GM10248 (cell line): Measurements from ENCODE around the gene COQ7.

ENCODE experiments used
- CTCF ChIA-PET: fragments of 300-600 bp; sonication (Branson Sonifier 250); formaldehyde crosslinking; extraction: SDS; loops from one replicate; lab custom pipeline; 2021; ENCODE audit warnings: antibody characterized with exemption; lab: Yijun Ruan, JAX
- POLR2A ChIA-PET: fragments of 350-650 bp; sonication (Branson Sonifier 250); formaldehyde crosslinking; extraction: SDS; loops from one replicate; lab custom pipeline; 2020; ENCODE audit warnings: antibody characterized with exemption; lab: Yijun Ruan, JAX
- DNase-seq: peaks from one replicate; pipeline ENCODE4 v3.0.0; 2012; ENCODE audit errors: extremely low spot score
- CTCF ChIP-seq: IDR thresholded peaks from 2 replicates; pipeline ENCODE4 v1.5.1; 2012; ENCODE audit warnings: mild to moderate bottlenecking, low read depth; ENCODE audit errors: extremely low read depth, missing control alignments, control extremely low read depth

COQ7 gene

GRCh38 chr16:19095654-19096053, 28.2 kb downstream of the COQ7 start:
- peak; percentile 59 for DNase-seq
- ChIA-PET POLR2A (no interaction called here), CTCF (interaction anchor here (0.8 to 2.4 kb wide), 8 partner anchors 10 to 407 kb away, joined by 3 to 19 read pairs (median 4); no protein-coding TSS in a partner anchor)
- TF ChIP-seq CTCF = no peak

- no peak for TF ChIP-seq CTCF
- DNase-seq = no peak
- ChIA-PET POLR2A (no interaction called here), CTCF (interaction anchor here (1.2 to 1.6 kb wide), 3 partner anchors 18 to 82 kb away, joined by 3 read pairs; no protein-coding TSS in a partner anchor)
These were observed 30.8 kb downstream of the COQ7 start for GRCh38 chr16:19098173-19098572.

GRCh38 chr16:19102187-19102872, 34.9 kb downstream of the COQ7 start:
- CTCF ChIA-PET = interaction anchor here (0.9 to 1.7 kb wide), 2 partner anchors 14 to 16 kb away, joined by 3 to 4 read pairs; no protein-coding TSS in a partner anchor
- TF ChIP-seq CTCF = no peak
- DNase-seq = no peak
- POLR2A ChIA-PET = interaction anchor here (0.7 to 0.8 kb wide), 2 partner anchors 35 to 297 kb away, joined by 3 to 6 read pairs; no protein-coding TSS in a partner anchor

GRCh38 chr16:19104607-19105006, 37.2 kb downstream of the COQ7 start:
- CTCF ChIA-PET = interaction anchor here (1.1 to 2.7 kb wide), 4 partner anchors 13 to 398 kb away, joined by 3 to 14 read pairs (median 7); no protein-coding TSS in a partner anchor
- TF ChIP-seq CTCF = no peak
- no peak for DNase-seq
- POLR2A ChIA-PET = no interaction called here

GRCh38 chr16:19105131-19105530, 37.7 kb downstream of the COQ7 start:
- POLR2A ChIA-PET = no interaction called here
- CTCF ChIA-PET = interaction anchor here (1.1 to 2.7 kb wide), 4 partner anchors 12 to 397 kb away, joined by 3 to 14 read pairs (median 7); no protein-coding TSS in a partner anchor
- DNase-seq = no peak
- no peak for TF ChIP-seq CTCF

- CTCF ChIA-PET = interaction anchor here (2.2 to 2.7 kb wide), 3 partner anchors 11 to 21 kb away, joined by 8 to 14 read pairs (median 11); no protein-coding TSS in a partner anchor
- TF ChIP-seq CTCF = no peak
- POLR2A ChIA-PET = no interaction called here
- DNase-seq = no peak
These were observed 38.6 kb downstream of the COQ7 start for GRCh38 chr16:19105891-19106624.
